Epithelial cell of prostate (primary cell): ENCODE measurements around the gene EDRF1.
"Not testable (repeated sequence)": the region's sequence is repeated elsewhere in the genome, so short reads cannot be mapped to it uniquely, and the experiment has no call there.

ENCODE experiments used
- DNase-seq: peaks from one replicate; pipeline ENCODE4 v3.0.0-alpha.2; 2011; ENCODE audit warnings: low read depth, low spot score
- H3K27ac ChIP-seq: fragments of 450-650 bp; 2 replicates; pipeline ENCODE4 v1.5.1; 2017; ENCODE audit warnings: mild to moderate bottlenecking

EDRF1 gene, protein sequence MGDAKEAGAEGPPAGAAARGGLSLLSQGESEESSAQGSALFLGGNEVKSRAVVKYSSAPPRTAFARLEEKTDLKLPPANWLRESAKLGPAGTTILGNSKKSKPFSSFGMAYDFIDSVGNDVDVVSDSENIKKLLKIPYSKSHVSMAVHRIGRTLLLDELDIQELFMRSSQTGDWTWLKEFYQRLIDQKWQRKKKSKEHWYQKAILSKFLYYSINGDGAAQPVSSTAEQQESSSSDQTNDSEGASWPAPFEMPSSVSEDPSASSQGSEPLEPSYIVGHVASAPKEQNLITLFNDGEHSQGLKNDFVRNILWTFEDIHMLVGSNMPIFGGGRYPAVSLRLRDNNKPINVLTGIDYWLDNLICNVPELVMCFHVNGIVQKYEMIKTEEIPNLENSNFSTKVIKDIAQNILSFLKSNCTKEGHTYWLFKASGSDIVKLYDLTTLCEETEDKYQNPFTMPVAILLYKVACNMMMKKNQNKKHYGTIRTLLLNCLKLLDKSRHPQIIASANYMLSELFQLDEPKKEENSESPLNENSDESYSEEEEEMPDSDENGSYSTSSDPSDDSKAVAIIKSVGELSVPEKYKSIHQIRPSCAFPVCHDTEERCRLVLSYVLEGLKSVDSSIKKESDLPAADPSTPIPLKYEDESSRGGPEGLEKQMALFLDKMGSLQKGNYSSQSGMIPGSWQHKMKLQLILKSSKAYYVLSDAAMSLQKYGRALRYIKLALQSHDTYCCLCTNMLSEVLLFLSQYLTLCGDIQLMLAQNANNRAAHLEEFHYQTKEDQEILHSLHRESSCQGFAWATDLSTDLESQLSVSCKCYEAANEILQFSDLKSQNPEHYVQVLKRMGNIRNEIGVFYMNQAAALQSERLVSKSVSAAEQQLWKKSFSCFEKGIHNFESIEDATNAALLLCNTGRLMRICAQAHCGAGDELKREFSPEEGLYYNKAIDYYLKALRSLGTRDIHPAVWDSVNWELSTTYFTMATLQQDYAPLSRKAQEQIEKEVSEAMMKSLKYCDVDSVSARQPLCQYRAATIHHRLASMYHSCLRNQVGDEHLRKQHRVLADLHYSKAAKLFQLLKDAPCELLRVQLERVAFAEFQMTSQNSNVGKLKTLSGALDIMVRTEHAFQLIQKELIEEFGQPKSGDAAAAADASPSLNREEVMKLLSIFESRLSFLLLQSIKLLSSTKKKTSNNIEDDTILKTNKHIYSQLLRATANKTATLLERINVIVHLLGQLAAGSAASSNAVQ

GRCh38 chr10:125719173-125720001 lies at the start of gene EDRF1:
EDRF1 (plus strand) TSS chr10:125719709; CDS start chr10:125719808, 99 bp downstream.
- peak within 1 kb of the TSS; percentile 79 for H3K27ac ChIP-seq
- peak; percentile 88 for DNase-seq

GRCh38 chr10:125672884-125673283 lies 46.6 kb upstream of the EDRF1 start:
- DNase-seq: no peak
- H3K27ac ChIP-seq: no peak overlapping the region

- DNase-seq: no peak
- H3K27ac ChIP-seq: no peak overlapping the region
Measured at GRCh38 chr10:125679436-125679835, 40.1 kb upstream of the EDRF1 start.

DNA sequence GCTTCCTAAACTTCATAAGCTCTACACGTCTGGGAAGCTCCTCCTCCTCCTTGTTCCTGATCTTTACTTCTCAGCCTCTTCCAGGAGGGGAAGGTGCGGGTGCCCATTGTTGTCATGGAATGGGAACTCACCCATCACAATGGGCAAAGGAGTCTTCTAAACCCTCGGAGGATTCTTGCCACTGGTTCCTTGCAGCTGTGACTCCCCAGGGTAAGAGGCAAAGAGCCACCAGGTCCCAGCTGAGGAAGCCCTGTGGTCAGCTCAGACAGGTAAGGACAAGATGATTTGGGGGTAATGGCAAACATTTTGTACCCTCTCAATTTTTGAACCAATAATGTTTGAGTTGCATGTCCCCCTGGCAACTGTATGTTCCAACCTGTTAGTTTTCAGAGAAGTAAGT lies 36.4 kb upstream of the EDRF1 start, which contains the start of gene TEX36:
TEX36 (minus strand) TSS at position 101 of the 400 bp plus-strand sequence. CDS start 174 bp downstream, outside the sequence.
- no peak for DNase-seq
- no peak within 1 kb of the TSS for H3K27ac ChIP-seq

DNA sequence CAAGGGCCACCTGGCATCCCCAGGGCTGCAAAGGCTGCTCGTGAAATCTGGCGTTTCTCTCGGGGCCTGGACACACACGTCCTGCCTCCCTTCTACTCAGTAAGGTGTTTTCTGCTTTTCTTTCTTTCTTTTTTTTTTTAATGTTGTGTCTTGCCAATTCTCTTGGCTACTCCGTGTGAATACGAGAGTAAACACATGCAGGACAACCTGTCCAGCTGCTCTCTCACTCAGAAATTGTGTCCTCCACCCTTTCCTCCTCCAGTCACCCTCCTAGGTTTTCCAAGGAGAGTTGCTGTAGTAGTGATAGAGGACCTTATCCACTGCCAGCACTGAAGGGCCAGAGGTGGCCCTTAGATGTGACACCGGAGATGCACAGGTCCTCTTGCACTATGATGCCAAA lies 35.7 kb upstream of the EDRF1 start:
- no peak for DNase-seq
- H3K27ac ChIP-seq: no peak overlapping the region

DNA sequence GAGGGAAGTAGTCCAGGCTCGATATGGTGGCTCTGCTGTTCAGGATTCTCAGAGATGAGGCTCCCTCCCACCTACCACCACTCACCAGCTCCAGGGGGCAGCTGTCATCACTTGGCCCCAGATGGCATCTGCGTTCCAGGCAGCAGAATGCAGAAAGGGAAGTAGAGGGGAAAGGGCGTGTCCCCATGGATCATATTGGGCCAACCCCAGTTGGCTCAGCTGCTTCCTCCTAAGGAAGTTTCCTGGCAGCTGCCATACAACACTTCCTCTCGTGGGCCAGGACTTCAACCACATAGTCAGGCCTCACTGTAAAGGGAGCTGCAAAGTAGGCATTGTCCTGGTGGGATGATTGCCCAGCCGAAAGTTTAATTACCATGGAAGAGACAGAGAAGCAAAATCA lies 34.9 kb upstream of the EDRF1 start:
- DNase-seq: no peak
- H3K27ac ChIP-seq: no peak overlapping the region

DNA sequence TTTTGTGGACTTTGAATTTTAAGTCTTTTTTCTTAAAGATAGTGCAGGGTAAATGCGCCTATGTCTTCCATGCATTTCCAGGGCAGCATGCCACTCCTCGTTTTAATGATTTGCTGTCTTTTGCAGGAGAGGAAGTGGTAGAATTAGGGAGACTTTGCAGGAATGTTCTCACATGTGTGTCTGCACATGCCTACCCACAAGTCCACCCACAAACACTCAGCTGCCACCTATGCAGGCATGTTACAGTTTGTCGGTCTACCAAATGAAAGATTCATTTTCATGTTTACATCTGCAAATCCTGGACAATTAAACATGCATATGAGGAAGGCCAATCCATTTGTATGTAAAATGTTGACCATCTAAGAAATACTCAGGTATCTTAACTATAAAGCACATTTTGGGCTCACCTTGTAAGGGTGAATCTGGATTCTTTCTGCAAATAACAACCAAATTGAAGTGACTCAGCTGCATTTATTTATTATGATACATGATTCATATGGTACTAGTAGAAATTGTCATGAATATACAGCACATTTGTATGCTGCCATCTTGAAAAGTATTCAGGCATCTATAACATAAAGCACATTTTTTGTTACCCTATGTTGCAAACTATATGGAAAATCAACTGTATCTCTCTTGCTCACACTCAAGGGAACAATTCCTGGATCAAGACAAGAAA lies 31.9 kb upstream of the EDRF1 start:
- peak; percentile 39 for DNase-seq
- H3K27ac ChIP-seq: peak overlapping the region; percentile 30

GRCh38 chr10:125689955-125690569 lies 29.4 kb upstream of the EDRF1 start:
- DNase-seq: no peak
- H3K27ac ChIP-seq: no peak overlapping the region

DNA sequence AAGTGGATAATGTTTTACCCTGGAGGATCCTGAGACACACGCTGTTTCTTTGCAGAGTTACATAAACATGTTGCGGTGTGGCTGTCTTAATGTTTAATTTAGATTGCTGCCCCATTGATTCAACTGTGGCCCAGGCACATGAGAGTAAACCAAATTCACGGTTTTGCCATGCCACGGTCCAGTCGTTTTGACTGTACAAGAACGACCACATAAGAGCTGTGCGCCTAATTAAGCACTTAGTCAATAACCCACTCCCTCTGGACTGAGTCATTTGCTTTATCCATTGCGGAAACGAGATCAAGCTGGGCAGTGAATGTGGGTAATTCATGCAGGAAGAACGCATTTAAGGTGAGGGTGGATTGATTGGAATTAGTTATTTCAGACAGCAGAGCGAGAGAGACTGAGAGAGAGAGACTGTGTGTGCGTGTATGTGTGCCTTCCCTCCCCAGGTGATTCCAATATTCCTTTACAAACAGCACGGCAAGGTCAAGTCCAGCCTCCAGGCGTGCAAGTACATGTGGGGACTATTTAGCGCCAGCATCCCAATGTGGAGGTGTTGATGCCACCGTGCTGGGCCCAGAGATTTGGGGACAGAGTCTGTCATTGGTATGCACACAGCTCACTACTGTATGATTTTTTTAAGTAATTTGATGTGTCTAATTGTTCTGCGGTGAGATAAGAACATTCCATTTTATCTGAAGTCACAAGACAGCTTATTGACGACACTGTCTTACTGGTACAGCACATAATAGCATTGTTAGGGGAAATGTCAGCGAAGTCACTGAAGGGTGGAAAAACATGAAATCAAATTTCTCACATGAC lies 28.1 kb upstream of the EDRF1 start:
- no peak for DNase-seq

GRCh38 chr10:125692196-125692595 lies 27.3 kb upstream of the EDRF1 start:
- no peak overlapping the region for H3K27ac ChIP-seq

More for the DNA sequence above, 28.1 kb upstream of the EDRF1 start:
- H3K27ac ChIP-seq: no peak overlapping the region

DNA sequence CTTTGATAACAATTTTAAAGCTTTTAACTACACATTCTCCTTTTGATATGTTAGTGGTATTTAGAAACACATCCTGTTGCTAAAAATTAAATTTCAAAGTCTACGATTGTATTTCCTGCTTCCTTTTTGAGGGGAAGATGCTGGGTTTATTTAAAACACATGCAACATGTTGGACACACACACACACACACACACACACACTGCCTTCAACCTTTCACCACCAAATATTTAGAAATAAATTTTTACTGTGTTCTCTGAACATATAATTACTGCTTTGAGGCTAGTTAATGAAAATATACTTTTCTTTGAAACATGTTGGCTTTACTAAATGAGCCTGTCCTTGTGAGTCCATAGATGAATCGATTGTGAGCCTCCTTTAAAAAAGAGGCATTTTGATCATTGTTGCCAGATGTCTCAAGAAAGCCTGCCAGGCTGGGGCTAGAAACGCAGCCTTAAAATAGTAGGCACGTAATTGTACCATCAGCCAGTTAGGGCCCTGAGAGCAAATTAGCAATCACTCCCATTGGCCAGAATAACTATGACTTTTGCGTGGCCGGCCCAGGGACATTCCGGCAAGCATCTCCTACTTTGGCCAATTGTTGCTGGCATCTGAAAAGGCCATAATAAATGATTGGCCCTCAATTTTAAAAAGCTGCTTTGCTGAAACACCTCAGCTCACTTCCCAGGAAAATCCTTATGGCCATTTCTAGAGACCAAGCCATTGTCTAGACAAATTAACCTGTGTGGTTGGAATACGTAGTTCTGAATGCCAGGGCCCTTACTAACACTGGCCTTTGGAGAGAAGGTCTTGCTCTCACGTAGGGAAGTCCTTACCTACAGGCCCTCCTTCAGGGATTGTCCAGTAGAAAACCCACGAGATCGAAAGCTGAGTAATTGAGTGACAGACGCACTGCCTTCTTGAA lies 26.6 kb upstream of the EDRF1 start:
- no peak for DNase-seq
- H3K27ac ChIP-seq: no peak overlapping the region

More at GRCh38 chr10:125692196-125692595, 27.3 kb upstream of the EDRF1 start:
- no peak for DNase-seq

- DNase-seq: no peak
- H3K27ac ChIP-seq: no peak overlapping the region
Measured at GRCh38 chr10:125693524-125693847, 26.0 kb upstream of the EDRF1 start.

DNA sequence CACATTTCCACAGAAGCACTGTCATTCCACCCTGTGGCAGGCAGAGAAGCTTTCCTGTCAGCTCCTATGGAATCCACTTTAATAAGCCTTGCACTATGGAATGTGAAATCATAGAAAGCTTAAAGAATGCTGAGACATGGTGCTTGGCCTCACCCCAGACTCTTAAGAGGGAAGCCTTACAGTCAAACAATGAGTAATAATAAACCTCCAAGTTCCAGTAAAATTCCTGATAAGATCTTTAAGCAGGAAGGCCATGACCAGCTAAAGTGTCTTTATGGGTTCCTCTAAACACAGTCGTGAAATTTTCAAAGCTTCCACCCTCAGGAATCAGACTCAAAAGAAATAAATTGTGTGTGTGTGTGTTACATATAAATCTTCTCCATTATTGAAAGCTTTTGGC lies 24.6 kb upstream of the EDRF1 start:
- peak overlapping the region; percentile 0 for H3K27ac ChIP-seq
- DNase-seq: peak; percentile 63

GRCh38 chr10:125696884-125697283 lies 22.6 kb upstream of the EDRF1 start:
- not testable (repeated sequence) for DNase-seq, H3K27ac ChIP-seq

DNA sequence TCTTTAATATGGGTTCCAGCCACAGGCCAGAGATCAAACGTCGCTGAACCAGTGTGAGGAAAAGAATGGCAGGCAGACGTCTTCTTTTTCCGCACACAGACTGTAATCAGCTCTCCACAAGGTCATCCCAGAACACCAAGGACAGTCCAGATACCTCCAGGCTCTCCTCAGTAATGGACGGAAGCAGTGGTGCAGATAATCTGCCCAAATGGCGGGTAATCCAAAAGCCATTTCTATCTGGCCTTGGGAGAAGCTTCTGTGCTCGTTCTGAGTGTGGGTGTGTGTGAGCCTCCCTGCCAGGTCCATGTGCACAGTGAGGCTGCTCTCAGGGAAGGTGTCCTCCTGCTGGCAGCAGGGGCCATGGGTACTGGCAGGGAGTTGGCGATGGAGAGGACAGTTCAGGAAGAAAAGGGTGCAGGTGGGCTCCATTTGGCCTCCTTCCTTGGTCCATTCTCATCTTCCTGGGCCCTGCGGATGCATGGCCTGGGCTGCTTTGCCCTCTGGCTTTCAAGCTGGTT lies 21.0 kb upstream of the EDRF1 start:
- DNase-seq: no peak
- no peak overlapping the region for H3K27ac ChIP-seq

- no peak overlapping the region for H3K27ac ChIP-seq
- DNase-seq: no peak
Measured at GRCh38 chr10:125699562-125700143, 19.9 kb upstream of the EDRF1 start.
